ENCODE measurements around the gene ASCL5. TPM values are rescaled to one million over a fixed set of nuclear protein-coding genes. Genes with fewer than 3 reads are reported as not detected.

The ASCL5 gene
- total and polyA plus RNA-seq, 9 of the 15 experiments (the other 6 are each of a cell fraction or from before 2014, with no cell fraction given) = 0.09 TPM; not detected in 8

- TF ChIP-seq, protein P1, sequence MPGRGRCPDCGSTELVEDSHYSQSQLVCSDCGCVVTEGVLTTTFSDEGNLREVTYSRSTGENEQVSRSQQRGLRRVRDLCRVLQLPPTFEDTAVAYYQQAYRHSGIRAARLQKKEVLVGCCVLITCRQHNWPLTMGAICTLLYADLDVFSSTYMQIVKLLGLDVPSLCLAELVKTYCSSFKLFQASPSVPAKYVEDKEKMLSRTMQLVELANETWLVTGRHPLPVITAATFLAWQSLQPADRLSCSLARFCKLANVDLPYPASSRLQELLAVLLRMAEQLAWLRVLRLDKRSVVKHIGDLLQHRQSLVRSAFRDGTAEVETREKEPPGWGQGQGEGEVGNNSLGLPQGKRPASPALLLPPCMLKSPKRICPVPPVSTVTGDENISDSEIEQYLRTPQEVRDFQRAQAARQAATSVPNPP (IDR thresholded peaks at IDR 0.05; ENCODE audit: borderline replicate concordance, insufficient read depth, insufficient read length) = no peak
- TF ChIP-seq SETDB1 (IDR thresholded peaks at IDR 0.05; ENCODE audit: low read length) (no peak), CHCHD3 (CRISPR knock-in tag; IDR thresholded peaks at IDR 0.05) (no peak), FOXJ2 (tag; IDR thresholded peaks at IDR 0.05) (0 out of 2 replicates have a peak, but pooled peaks have one; percentile 36), HDGF (IDR thresholded peaks at IDR 0.05) (no peak), SIX5 (IDR thresholded peaks at IDR 0.05; ENCODE audit: borderline replicate concordance in 1 of 2, insufficient read depth in 1 of 2, low read depth in 1 of 2, low read length in 2 of 2) (no peak), KHSRP (IDR thresholded peaks at IDR 0.05) (no peak), MTA2 (IDR thresholded peaks at IDR 0.05; ENCODE audit: low read depth) (no peak), ZNF217 (CRISPR knock-in tag; IDR thresholded peaks at IDR 0.05) (no peak), TGIF2 (CRISPR knock-in tag; IDR thresholded peaks at IDR 0.05) (no peak), NR2C1 (IDR thresholded peaks at IDR 0.05) (0 out of 2 replicates have a peak, but pooled peaks have one; percentile 40), NR2C1 (tag; IDR thresholded peaks at IDR 0.05) (peak; percentile 81), MCM3 (IDR thresholded peaks at IDR 0.05) (no peak), FUS (optimal IDR thresholded peaks at IDR 0.05; ENCODE audit: low read depth, low read length) (no peak), BCOR (IDR thresholded peaks at IDR 0.05) (0 out of 2 replicates have a peak, but pooled peaks have one; percentile 38), ZNF311 (CRISPR knock-in tag; IDR thresholded peaks at IDR 0.05) (peak; percentile 62; the same call in 1 of the 2 replicates), SMAD4 (CRISPR knock-in tag; conservative IDR thresholded peaks at IDR 0.05) (peak; percentile 98), MLLT1 (IDR thresholded peaks at IDR 0.05) (peak in 1 of 2 experiments; percentile 62; a peak in 2 of 4 replicates), DMBX1 (CRISPR knock-in tag; IDR thresholded peaks at IDR 0.05; ENCODE audit: borderline replicate concordance) (peak; percentile 85), RBM17 (IDR thresholded peaks at IDR 0.05; ENCODE audit: borderline replicate concordance, low read depth, low read length) (no peak), ETV1 (tag; conservative IDR thresholded peaks at IDR 0.05; ENCODE audit: low read depth) (peak; percentile 31; the same call in 1 of the 2 replicates), ZNF511 (CRISPR knock-in tag; IDR thresholded peaks at IDR 0.05) (no peak), ZBTB8A (IDR thresholded peaks at IDR 0.05; ENCODE audit: partially characterized antibody) (no peak), SRSF9 (IDR thresholded peaks at IDR 0.05; ENCODE audit: borderline replicate concordance, low read depth, low read length) (no peak), ZNF347 (CRISPR knock-in tag; IDR thresholded peaks at IDR 0.05; ENCODE audit: low read depth) (no peak), MXD1 (CRISPR knock-in tag; IDR thresholded peaks at IDR 0.05; ENCODE audit: borderline replicate concordance, poor library complexity, severe bottlenecking) (no peak)
- TF ChIP-seq, protein P2, sequence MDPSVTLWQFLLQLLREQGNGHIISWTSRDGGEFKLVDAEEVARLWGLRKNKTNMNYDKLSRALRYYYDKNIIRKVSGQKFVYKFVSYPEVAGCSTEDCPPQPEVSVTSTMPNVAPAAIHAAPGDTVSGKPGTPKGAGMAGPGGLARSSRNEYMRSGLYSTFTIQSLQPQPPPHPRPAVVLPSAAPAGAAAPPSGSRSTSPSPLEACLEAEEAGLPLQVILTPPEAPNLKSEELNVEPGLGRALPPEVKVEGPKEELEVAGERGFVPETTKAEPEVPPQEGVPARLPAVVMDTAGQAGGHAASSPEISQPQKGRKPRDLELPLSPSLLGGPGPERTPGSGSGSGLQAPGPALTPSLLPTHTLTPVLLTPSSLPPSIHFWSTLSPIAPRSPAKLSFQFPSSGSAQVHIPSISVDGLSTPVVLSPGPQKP (CRISPR knock-in tag; IDR thresholded peaks at IDR 0.05) = no peak
Observed at GRCh38 chr1:201170533-201171062, 43.6 kb upstream of the ASCL5 start (continued).

Measured in K562 (cell line).